GM18907 (cell line): ENCODE measurements around the gene DYNLT2.

Experiments used
- ATAC-seq: cut with Tn5 transposase; IDR thresholded peaks from one replicate; pipeline ENCODE4 v1.9.1; 2021; ENCODE audit warnings: mild to moderate bottlenecking, moderate library complexity; ENCODE audit not compliant: unreplicated experiment

DYNLT2 gene, protein sequence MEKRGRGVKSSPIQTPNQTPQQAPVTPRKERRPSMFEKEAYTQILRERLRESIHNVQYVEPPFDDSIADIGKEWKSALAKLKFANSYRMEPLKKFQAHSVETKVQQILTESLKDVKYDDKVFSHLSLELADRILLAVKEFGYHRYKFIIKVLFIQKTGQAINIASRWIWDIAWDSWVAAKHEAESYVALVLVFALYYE

GRCh38 chr6:169751242-169752073, at the start of gene DYNLT2, which contains the start of gene ERMARD:
TSS of gene DYNLT2 (minus strand) at chr6:169751572. CDS start at chr6:169751458, 114 bp downstream.
TSS of gene ERMARD (plus strand) at chr6:169751622. CDS start at chr6:169751658, 36 bp downstream.
- ATAC-seq: peak; percentile 96

- ATAC-seq: peak; percentile 58
These were observed 49.5 kb upstream of the DYNLT2 start for GRCh38 chr6:169800668-169801395.

DNA sequence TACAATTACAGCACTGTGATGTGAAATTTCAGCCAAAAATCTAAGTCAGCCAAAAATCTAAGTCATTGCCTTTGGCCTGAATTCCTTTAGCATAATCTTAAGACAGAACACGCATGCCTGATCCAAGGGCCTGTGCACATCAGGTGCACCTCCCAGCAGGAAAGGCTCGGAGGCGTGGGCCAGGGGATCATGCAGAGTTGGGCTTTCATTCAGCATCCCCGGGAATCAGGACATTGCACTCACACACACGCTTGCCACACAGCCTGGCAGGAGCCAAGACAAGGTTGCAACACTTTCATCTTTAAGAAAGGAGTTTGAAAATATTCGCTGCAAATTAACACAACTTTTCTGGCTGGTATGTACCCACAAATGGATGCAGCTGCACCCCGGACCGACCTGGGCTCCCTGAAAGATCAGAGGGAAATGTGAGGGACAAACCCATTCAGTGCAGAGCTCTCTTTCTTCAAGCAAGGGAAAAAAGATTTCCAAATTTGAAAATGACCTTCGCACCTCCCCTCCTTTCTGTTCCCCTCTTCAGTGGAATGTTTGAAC, 48.8 kb upstream of the DYNLT2 start:
- ATAC-seq: no peak

GRCh38 chr6:169799474-169799926, 48.1 kb upstream of the DYNLT2 start:
- ATAC-seq: no peak

DNA sequence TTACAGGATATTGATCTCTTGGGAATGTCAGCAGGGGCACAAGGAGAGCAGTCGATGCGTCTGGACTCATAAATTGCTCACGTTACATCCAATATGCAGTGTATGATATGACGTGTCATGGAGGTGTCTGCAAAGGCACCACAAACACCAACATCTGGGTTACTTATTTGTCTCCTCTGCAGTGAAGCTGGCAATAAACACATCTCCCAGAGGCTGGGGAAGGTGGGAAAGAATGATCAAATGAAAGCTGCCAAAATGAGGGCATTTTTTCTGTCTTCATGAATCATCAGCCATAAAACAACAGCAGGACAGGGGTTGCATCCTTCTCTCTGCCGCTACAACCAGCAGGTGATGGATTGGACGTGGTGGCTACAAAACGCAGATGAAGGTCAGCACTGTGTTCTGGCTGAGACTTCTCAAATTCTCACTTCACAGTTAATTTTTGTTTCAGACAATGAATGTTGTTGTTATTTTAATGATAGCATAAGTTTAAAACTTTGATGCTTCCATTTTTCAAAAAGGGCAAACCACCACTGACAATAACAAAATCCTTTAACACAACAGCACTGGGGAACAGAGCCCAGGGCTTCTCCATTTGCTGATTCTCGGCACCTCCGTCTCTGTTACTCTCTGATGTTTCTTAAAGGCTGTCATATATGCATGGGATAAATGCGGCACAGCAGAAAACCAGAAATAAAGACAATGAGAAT, 47.5 kb upstream of the DYNLT2 start:
- no peak for ATAC-seq

GRCh38 chr6:169795196-169795595, 43.8 kb upstream of the DYNLT2 start:
- no peak for ATAC-seq

DNA sequence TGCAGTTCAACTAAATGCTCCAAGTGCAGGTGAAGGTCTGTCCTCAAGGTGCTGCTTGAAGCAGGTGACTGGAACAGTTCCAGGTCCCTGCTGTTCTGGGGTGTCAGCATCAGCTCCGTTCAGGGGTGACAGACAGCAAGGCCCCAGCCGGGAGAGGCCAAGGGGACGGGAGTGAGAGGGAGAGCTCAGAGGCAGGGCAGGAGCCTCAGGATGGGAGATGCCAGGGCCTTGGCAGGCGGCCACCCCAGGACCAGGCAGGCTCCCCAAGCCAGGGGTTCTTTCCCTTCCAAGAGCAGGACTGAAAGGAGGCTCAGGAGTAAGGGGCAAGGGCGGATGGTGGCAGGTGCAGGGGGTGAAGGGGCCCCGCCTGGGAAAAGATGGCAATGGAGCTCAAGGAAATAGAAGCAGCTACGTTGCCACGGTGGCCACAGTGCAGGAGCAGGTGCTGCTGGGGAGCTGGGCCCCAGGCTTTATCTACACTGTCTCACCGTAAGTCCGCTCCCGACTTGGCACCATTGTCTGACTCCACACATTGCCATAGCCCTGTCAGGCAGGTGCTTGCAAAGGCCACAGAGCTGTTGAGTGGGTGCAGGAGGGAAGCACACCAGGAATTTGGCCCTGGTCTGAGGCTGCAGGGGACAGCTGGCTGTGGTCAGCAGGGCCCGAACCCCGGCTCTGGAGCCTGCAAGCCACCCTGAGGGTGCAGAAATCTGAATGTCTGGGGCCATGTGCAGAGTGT, 43.1 kb upstream of the DYNLT2 start:
- ATAC-seq: no peak

GRCh38 chr6:169793408-169793807, 42.0 kb upstream of the DYNLT2 start:
- no peak for ATAC-seq

DNA sequence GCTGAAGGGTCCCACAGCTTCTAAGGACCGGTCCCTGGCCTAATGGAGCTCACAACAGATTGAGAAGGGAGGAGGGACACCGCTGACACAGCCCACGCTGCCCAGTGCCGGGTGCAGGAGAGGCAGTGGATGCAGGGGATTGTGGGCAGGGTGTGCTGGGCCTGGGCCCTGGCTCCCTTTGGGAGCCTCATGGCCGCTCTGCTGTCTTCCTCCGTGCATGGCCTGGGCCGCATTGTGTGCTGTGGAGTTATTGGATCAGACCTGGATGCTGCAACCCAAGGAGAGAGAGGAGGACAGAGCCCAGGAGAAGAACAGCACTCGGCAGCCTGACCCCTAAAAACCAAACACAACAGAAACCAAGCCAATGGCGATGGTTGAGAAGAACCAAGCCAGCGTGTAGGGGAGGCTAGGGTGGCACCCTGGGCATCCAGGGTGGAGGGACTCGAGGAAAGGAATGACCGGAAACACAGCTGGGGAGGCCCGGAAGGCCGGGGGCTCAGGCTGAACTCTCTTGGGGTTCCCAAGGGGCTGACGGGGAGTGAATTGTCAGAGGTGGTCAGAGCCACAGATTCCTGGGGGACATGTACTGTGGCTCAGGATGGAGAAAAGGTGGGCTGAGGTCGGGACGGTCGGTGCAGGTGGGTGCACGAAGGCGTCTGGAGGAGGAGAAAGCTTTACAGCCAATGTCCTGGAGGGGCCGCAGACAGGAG, 41.1 kb upstream of the DYNLT2 start:
- no peak for ATAC-seq

DNA sequence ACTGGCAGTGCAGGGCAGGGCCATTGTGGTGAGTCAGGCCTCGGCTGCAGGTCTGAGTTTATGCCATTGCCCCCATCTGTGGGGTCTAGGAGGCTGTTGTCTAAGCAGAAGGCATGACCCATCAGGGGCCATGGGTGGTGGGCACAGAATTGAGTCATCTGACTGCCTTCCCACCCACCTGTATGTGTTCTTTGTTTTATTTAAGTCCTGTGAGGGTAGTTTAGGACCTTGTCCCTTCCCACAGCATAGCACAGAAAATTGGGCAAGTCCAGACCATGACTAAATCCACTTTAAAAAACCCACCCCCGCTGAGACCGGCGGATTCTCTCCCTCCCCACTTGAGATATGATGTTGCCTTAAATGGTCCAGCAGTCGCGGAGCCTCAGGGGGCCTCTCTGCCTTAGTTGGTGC, 40.4 kb upstream of the DYNLT2 start:
- no peak for ATAC-seq

DNA sequence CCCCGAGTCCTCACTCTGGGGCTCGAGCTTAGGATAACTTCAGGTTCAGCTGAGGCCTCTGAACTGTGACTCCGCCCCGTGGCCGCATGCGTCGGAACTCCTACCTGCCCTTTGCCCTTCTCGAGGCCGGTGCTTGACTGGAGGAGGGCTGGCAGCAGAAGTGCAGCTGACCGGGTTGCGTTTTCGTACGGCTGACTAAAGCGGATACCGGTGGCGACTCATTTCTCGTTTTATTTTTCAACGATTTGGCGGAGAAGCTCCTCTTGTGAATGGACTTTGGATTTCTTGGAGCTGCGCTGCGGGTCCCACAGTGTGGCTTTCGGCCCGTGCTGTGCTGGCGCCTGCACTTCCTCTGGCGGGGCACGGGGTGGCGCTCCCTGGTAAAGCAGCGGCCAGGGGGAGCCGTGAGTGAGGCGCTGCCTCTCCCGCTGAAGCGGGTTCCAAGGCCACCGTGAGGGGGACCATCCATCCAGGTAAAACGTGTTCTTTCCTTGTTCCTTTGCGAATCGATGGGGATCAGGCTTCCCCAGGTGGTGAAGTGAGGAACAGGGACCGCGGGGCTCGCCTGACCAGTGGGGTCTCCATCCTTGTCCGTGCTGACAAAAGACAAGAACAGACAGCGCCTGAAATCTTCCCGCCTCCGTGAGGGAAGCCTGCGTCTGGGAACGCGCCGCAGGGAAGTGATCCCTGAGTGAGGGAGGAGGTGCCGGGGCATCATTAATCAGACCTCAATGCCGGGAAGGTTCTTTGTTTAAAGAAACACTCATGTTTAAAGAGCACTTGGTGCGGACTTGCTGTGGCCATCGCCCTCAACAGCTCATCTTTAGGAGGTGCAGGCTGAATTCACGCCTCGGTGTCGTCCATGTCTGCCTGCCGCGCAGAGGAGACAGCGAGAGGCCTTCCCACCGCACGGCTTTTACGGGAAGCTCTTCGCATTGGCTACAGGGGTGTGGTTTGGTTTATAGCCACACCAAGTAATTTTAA, 38.9 kb upstream of the DYNLT2 start:
- ATAC-seq: peak; percentile 97

DNA sequence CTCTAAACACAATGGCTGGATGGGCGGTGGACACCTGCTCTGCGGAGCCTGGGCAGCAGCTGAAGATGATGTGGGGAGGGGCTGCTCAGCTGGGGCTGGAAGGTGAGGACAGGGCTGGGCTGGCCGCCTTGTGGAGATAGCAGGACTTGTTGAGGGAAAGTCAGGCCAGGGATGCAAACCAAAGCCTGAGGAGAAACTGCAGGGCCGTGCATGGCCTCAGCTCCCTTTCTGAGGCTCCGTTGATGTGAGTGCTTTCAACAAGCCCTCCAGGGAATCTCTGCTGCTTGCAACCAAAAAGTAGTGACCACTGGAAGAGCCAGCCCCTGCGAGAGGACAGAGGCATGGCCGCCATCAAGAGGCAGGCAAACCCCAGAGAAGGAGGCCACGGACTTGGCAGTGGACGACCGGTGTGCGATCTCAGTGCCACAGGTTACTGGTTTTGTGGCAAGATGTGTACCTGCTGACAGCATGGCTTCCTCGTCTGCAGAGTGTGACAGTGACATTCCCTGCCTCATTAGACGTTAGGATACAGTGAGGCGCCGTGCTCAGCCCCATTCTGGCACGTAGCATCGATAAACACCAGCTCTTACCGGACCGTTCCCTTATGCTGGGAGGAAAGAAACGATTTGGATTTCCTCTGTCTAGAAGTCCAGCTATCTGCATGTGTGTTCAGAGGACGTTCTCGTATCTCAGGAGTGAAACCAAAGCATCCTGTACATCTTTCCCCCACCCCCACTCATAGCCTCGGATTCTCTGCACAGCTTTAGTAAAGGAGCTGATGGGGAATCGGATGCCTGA, 38.0 kb upstream of the DYNLT2 start:
- no peak for ATAC-seq

DNA sequence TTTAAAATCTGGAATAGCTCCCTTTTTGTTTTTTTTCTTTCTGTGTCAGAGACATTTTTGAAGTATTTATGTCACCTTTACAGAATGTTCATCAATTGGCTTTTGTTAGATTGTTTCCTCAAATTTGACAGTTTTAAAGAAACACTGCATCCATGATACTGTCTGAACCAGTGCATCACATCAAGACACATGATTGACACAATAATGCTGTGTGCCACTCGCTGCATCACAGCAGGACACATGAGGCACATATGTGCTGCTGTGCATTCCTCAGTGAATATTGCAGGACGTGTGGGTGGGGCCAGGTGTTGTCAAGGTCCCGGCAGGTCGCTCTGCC, 37.4 kb upstream of the DYNLT2 start:
- no peak for ATAC-seq

GRCh38 chr6:169787797-169788196, 36.4 kb upstream of the DYNLT2 start:
- no peak for ATAC-seq

- ATAC-seq: no peak
These were observed 35.0 kb upstream of the DYNLT2 start for GRCh38 chr6:169786349-169786748.

DNA sequence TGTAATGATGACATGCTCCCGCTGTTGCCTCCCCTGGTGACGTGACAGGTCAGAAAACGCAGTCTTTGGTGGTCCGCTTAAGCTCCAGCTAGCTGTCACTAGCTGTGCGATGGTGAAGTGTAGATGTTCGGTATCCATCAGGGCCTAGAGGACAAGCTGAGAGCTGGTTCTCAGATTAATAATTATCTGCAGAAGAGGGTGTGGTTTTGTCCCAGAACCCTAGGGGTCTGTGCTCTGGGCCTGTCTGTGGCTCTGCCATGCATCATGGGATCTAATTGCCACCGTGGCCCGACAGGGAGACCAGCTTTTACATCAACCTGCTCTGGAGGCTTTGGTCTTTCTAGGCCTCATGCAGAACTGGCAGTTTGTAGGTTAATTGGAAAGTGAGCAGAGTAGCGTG, 34.2 kb upstream of the DYNLT2 start:
- ATAC-seq: no peak

GRCh38 chr6:169784821-169785340, 33.5 kb upstream of the DYNLT2 start:
- no peak for ATAC-seq
